HG03060 (cell line): ENCODE data around the gene CD300A.
"Not testable (repeated sequence)": the region's sequence is repeated elsewhere in the genome, so short reads cannot be mapped to it uniquely, and the experiment has no call there.

Source experiments
- ATAC-seq: cut with Tn5 transposase; IDR thresholded peaks from one replicate; pipeline ENCODE4 v1.9.1; 2021; ENCODE audit warnings: low read depth, moderate number of reproducible peaks; ENCODE audit not compliant: unreplicated experiment

The CD300A gene

GRCh38 chr17:74516561-74517328 is 50.3 kb downstream of the CD300A start:
- no peak for ATAC-seq

DNA sequence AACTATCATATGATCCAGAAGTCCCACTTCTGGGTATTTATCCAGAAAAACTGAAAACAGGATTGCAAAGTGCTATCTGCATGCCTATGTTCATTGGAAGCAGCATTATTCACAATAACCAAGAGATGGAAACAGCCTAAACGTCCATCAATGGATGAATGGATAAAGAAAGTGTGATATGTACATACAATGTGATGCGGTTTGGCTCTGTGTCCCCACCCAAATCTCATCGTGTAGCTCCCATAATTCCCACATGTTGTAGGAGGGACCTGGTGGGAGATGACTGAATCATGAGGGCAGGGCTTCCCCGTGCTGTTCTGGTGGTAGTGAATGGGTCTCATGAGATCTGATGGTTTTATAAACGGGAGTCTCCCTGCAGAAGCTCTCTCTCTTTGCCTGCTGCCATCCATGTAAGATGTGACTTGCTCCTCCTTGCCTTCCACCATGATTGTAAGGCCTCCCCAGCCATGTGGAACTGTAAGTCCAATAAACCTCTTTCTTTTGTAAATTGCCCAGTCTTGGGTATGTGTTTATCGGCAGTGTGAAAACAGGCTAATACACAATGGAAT is 52.1 kb downstream of the CD300A start:
- not testable (repeated sequence) for ATAC-seq

- ATAC-seq, result peak; percentile 37
These were observed 53.6 kb downstream of the CD300A start for GRCh38 chr17:74520016-74520434.

GRCh38 chr17:74520790-74521480 is 54.5 kb downstream of the CD300A start:
- no peak for ATAC-seq

DNA sequence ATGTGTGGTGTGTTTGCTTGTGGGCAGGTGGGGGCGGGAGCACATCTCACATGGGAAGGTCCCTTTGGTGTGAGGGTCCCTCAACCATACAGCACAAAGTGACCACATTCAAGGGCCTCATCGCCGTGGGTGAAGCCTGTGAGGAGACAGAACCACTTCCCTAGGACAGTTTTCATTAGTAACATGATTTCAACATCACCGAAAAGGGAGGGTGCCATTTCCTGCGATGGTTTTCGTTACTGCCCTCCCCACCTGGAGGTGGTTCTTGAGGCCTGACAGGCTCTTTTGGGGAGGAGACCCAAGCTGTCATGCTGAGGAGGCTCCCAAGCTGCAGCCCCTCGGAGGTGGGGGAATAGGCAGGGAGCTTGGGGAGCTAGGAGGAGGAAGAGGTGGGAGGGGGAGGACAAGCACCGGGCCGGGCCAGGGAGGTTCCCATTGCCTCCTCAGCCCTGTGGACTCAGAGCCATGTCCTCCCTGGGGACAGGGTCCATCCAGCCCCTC is 55.3 kb downstream of the CD300A start:
- ATAC-seq, result no peak

DNA sequence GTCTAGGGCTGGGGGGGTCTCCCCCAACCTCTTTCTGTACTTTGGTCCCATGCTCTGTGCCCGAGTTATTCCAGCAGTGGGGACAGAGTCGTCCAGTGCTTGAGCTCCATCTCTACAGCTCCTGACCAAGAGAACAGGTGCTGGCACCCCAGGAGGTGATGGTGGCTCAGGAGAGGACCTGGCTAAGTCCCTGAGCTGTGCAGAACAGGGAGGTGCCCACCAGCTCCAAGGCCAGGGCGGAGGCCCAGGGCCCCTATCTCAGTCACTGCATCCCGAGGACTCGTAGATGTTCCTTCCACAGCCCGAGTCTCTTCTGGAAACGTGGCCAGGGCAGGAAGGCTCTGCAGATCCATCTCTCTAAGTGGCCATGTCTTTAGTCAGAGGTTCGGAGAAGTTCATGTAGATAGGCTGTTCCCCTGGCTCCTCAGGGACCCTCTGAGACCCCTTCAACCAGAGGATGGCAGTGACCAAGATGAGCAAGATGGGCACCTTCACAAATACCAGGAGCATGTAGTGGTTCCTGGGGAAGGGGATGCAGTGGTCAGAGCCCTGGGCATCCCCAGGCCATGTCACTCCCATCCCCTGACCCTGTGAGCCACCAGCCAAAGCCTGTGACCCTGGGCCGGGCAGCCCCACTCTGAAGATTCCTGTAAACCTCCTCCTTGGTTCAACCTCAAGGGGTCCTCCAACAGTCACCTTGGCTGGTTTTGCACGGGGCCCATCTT is 56.1 kb downstream of the CD300A start:
- no peak for ATAC-seq

DNA sequence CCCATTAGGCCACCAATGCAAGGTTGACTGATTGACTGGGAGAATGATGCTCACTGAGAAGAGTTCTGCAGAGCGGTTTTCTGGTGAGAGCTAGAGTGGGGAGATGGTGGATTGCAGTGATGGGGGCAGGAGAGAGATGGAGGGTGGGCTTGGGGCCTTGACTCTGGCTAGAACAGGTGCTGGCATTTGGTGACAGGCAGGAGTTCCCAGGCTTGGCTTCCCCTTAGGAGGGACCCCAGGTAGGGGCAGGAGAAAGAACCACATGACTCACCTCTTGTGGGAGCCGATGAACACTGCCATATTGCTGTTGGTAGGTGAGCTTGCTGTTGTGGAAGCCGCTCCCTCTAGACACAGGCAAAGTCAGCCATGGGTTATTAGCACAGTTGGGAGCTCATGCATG is 56.9 kb downstream of the CD300A start:
- no peak for ATAC-seq

GRCh38 chr17:74524653-74525464 is 58.4 kb downstream of the CD300A start:
- ATAC-seq, result no peak

DNA sequence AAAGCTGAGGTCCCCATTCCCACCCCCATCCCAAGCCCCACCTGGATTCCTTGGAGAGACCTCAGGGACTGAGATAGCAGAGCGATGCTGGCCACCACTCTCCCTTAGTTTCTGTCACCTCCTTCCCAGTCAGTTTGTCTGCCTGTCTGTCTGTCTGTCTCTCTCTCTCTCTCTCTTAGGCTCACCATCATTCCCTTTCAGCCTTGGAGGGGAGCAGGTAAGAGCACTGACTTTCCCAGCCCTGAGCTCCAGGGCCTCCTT is 59.0 kb downstream of the CD300A start:
- no peak for ATAC-seq

DNA sequence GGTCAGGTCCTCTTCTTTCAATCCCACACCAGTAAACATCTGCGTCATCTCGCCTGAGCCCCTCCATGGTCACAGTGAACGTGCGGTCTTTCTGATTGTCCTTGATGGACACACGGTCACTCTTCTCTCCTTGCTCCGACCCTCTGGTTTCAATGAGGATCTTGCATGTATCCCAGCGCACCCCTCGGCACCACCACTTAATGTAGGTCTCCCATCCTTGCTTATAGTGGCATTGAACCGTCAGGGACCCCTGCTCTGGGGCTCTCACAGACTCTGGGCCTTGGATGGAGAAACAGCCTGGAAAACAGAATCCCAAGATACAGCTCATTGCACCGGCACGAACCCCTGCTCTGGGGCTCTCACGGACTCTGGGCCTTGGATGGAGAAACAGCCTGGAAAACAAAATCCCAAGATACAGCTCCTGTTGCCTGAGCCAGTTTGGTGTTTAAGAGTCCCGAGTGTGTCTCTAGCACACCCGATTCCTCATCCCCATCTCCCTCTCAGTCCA is 59.4 kb downstream of the CD300A start:
- no peak for ATAC-seq

DNA sequence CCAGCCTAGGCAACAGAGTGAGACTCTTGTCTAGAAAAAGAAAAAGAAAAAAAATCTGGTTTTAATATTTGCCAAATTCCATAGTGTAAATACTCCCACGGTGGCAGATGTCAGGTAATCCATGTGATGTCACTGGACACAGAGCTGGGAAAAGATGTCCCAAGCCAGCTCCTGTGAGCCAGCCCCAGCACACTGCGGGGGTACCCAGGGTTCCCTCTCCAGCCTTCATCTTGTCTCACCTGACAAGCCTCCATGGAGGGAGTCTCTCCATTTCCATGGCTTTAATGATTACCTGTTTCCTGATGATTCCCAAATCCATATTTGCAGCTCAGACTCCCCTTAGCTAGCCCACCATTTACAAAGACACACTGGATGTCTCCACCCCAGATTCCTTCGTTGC is 60.2 kb downstream of the CD300A start:
- no peak for ATAC-seq

GRCh38 chr17:74527081-74527480 is 60.6 kb downstream of the CD300A start:
- ATAC-seq, result no peak

GRCh38 chr17:74527756-74528155 is 61.3 kb downstream of the CD300A start:
- no peak for ATAC-seq

DNA sequence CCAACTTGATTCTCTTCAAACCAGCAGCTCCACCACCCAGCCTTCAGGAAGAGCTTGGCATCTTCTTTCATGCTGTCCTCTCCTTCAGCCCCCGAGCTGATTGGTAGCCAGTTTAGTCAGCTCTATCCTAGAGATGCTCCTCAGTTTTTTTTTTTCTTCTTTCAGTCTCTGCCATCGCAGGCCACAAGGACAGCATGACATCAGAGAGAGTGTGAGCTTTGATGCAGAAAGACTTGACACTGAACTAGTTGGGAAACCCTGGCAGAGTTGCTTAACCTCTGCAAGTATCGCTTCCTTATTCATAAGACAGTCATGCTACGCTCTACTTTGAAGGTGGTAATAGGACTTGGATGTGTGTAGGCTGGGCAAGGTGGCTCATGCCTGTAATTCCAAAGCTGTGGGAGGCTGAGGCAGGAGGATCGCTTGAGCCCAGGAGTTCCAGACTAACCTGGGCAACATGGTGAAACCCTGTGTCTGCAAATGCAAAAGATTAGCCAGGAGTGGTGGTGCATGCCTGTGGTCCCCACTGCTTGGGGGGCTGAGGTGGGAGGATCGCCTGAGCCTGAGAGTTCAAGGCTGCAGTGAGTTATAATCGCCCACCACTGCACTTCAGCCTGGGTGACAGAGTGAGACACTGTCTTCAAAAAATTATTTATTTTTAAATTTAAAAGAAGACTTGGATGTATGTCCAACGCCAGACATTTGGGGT is 62.2 kb downstream of the CD300A start:
- ATAC-seq, result peak; percentile 88

DNA sequence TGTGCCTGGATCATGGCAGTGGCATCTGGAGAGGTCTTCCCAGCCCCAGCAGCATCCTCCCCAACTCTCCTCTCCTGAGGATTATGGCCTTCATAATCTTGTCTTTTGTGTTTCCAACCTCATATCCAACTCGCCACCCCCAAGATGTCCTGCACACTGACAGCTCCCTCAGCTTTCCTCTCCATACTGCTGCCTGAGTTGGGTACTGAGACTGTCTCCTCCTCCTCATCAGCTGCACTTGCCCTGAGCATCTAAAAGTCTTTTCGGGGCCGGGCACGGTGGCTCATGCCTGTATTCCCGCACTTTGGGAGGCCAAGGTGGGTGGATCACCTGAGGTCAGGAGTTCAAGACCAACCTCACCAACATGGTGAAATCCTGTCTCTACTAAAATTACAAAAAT is 62.8 kb downstream of the CD300A start:
- no peak for ATAC-seq

DNA sequence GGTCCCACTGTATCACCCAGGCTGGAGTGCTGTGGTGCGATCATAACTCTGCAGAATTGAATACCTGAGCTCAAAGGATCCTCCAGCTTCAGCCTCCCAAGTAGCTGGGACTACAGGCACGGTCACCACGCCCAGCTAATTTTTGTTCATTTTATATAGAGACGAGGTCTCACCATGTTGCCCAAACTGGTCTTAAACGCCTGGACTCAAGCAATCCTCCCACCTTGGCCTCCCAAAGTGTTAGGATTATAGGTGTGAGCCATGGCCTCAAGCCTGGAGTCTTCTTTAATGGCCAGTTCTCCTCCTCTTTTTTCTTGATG is 64.4 kb downstream of the CD300A start:
- ATAC-seq, result no peak

DNA sequence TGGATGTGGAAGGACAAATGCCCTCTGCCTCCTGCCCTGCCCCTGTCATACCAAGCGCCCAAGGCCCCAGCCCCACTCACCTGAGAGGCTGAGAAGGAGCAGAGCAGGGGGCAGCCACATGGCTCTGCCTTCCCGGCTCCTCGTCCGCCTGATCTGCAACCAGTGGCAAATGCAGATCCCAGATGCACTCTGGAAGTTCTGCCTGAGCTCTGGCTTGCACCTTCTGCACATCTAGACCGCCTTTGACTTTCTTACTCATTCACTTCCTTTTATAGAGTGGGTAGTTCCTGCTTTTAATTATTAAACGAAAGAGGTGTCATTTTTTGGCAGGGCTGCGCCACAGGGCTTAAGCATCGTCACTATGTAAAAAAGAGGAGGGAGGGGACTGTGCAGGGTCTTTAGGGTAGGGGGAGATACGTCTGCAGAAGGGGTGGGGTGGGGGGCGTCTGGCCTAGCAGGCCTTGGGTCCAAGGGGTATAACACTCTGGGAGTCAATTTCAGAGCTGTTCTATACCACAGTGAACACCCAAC is 64.9 kb downstream of the CD300A start, which contains the start of gene CD300LB:
Gene CD300LB, minus strand, starts transcription at position 245 of the 531 bp plus-strand sequence. Its CDS starts 125 bp downstream, at position 120.
- no peak for ATAC-seq

DNA sequence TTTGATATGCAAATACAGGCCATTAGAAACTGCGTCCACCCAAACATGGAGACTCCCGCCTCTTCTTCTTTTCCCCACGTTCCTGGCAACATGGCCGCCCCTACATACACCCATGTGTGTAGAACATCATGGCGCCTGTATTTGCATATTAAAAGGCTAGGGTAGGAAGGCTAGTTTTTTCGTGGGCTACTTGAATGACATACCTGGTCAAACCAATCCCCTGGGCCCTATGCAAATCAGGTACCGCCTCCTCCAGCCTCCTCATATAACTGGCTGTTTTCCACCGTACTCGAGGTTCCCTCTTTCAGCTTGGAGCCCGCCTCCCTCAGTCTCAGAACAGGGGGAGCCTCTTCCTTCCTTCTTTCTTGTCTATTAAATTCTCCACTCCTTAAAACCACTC is 65.7 kb downstream of the CD300A start:
- no peak for ATAC-seq
